OCI-LY7 (cell line): ENCODE data around the gene PEX14.

ENCODE experiments used
- CTCF ChIP-seq: fragments of 200-600 bp; sonication (generic); conservative IDR thresholded peaks from 2 replicates; pipeline ENCODE4 v1.5.1; 2014; ENCODE audit warnings: mild to moderate bottlenecking, antibody characterized with exemption, low read length, moderate library complexity, mixed read lengths
- EZH2phosphoT487 ChIP-seq: fragments of 200-600 bp; sonication (generic); IDR thresholded peaks from 2 replicates; pipeline ENCODE4 v1.6.1; 2018; ENCODE audit warnings: low read depth, borderline replicate concordance, mild to moderate bottlenecking, mixed run types, antibody characterized with exemption, low read length, moderate library complexity, mixed read lengths

GRCh38 chr1:10516925-10517676, 42.4 kb downstream of the PEX14 start:
- TF ChIP-seq CTCF (no peak), EZH2phosphoT487 (no peak)
